Stimulated activated CD4-positive, alpha-beta T cell treated with anti-CD3 and anti-CD28 coated beads, Interleukin-1b, Interleukin-23, amount 100 ng/mL, for 24 hours (primary cell): ENCODE data around the gene LTO1.
"Not testable (repeated sequence)": the region's sequence is repeated elsewhere in the genome, so short reads cannot be mapped to it uniquely, and the experiment has no call there.

Experiments used
- DNase-seq, 4 experiments: peaks; one replicate each; pipeline ENCODE4 v3.0.0-alpha.2; 2020; ENCODE audit warnings: low read depth in 4 of 4, low spot score in 1 of 4

LTO1 gene

DNA sequence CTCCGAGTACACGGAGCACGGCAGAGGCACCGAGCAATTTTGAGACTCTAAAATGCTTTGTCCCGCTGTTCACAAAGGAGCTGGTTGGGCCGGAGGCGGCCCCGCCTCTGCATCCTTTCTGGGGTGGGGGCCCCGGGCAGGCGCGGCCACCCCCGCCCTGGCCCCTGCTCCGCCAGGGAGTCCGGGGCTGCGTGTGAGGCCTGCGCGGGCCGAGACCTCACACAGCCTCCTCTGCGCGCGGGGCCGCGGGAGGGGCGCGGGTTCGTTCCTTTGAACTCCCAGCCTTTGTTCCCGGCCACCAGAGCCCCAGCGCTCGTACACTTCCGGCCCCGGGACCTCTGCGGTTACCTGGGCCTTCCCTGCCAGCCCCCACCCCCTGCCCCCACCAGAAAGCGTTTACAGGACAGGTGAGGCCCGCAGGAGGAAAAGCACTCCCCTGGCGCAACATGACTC is 27.1 kb upstream of the LTO1 start:
- DNase-seq = no peak

- DNase-seq = no peak
Measured at GRCh38 chr11:69700278-69701140, 25.4 kb upstream of the LTO1 start.

DNA sequence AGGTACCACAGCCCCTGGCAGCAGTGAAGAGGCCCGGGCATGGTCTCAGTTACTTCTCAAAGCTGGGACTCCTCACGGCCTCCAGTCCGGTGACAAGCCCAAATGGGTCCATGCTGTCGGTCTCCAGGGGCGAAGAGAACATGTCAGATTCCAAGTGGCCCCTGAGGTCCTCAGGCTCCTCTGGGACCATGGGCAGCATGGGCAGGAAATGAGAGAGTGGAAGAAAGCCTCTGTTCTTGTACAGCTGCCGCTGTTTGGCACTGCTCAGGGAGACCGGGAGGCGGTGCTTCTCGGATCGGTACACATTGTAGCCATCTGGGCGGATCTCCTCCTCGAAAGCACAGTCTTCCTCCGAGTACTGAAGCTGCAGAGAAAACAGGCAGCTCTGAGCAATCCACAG is 24.1 kb upstream of the LTO1 start:
- DNase-seq = no peak

DNA sequence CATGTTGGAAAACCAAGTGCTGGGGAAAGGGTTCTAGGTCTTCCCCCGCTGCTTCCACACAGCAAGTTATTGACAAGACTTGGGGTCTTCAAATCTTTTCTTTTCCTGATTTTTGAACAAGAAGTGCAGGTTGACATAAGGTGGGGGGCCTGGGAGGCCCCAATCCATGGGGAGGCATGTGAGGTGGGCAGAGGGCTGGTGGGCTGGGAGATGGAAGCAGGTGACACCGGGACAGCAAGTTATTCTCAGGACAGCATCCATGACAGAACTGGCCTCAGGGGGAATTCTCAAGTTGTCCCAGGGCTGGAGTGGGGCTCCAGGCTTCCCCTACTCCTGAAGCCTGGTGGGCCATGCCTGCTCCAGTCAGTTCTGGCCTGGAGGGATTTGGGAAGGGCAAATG is 23.2 kb upstream of the LTO1 start:
- no peak for DNase-seq

- DNase-seq = no peak
Measured at GRCh38 chr11:69697861-69698260, 22.7 kb upstream of the LTO1 start.

DNA sequence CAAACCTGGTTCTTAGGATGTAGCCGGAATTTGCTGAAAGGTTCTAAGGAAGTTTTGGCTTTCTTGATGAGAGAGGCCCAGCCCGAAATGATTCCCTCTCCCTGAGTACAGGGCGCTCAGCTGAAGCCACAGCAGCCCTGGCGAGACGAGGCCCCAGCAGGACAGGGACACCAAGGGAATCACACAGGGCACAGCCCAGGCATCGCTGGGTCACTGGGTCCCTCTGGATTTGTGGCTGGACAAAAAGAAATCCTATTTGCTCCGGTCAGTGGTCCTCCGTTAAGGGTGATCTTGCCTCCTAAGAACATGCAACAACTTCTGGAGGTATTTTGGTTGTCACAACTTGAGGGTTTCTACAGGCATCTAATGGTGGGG is 22.3 kb upstream of the LTO1 start:
- DNase-seq = no peak

DNA sequence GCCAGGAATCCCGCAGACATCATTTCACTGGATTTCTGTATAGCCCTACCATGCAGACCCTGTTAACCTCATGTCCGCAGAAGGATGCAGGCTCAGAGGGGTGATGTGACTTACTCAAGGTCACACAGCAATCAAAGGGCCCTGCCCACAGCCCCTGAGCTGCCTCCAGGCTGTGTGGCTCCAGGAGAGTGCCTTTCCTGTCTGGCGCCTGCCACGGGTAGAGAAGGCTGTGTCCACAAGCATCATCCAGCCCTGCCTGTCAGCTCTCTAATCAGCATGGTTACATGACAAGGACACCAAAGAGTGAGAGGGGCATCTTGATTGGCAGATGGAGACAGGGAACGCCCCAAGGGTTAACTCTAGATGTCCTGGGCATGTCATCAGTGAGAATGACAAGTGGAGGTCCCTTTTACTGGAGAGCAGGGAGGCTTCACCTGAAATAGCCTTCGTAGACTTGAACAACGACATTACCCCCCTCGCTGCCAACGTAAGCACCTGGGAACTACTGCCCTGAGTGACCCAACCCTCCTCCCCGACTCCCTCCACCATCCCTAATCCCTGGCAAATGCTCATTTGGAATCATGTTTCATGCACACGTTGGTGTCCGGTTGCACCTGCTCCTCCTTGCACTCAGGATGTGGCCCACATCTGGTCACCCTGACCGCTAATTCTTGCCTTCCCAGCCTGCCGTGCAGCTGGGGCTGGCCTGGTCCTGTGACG is 21.8 kb upstream of the LTO1 start:
- no peak for DNase-seq

DNA sequence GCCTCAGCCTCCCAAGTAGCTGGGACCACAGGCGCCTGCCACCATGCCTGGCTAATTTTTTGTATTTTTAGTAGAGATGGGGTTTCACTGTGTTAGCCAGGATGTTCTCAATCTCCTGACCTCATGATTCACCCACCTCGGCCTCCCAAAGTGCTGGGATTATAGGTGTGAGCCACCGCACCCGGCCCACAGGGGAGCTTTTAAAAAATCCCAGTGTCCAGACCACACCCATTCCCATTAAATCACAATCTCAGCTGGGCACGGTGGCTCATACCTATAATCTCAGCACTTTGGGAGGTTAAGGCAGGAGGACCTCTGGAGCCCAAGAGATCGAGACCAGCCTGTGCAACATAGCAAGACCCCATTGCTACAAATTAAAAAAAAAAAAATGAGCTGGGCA is 20.8 kb upstream of the LTO1 start:
- DNase-seq = not testable (repeated sequence)

- no peak for DNase-seq
Measured at GRCh38 chr11:69695581-69695980, 20.4 kb upstream of the LTO1 start.

- DNase-seq = no peak
Measured at GRCh38 chr11:69694781-69695180, 19.6 kb upstream of the LTO1 start.

GRCh38 chr11:69692422-69692821 is 17.3 kb upstream of the LTO1 start:
- no peak for DNase-seq

- no peak for DNase-seq
Measured at GRCh38 chr11:69691463-69691862, 16.3 kb upstream of the LTO1 start.

DNA sequence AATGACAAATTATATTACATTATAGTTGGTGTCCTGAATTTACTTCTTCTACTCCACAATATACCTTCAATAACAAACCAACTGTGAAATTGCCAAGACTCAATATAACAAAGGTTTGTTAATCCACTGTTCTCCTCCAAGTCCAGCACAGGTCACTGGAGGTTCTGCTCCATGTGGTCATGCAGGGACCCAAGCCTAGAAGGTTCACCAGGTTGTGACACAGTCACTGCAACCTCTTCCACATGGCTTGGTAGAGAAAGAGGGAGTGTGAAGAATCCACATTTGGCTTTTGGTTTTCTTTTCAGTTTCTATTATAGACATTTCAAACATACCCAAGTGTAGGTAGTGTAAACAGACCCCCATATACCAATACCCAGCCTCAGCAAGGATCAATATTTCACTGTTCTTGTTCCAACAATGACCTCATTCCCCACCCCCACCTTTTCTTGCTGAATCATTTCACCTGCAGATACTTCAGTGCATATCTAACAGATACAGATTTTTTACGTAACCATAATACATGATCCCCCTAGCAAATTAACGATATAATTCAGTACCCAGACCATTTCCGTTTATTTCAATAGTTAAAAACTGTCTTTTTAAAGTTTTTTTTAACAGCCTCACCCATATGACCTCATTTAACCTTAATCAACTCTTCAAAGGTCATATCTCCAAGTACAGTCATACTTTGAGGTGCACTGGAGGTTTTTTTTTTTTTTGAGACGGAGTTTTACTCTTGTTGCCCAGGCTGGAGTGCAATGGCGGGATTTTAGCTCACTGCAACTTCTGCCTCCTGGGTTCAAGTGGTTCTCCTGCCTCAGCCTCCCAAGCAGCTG is 14.5 kb upstream of the LTO1 start:
- DNase-seq = no peak

GRCh38 chr11:69687969-69688771 is 13.0 kb upstream of the LTO1 start:
- not testable (repeated sequence) for DNase-seq

- no peak for DNase-seq
Measured at GRCh38 chr11:69686856-69687255, 11.7 kb upstream of the LTO1 start.

DNA sequence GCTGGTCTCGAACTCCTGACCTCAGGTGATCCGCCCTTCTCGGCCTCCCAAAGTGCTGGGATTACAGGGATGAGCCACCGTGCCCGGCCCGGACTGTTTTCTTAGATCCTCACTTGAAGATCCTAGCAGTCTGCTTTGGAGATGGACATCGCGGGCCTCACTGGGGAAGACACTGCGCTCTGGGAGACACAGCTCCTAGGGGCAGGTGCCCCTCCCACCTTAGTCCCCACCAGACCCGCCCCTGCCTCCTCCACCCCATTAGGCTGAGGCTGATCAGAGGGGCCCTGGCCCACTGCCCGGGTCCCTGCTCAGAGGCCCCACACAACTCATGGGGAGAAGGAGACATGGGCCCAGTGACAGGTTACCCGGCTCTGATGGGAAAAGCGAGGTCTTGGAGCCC is 11.3 kb upstream of the LTO1 start:
- DNase-seq = no peak

DNA sequence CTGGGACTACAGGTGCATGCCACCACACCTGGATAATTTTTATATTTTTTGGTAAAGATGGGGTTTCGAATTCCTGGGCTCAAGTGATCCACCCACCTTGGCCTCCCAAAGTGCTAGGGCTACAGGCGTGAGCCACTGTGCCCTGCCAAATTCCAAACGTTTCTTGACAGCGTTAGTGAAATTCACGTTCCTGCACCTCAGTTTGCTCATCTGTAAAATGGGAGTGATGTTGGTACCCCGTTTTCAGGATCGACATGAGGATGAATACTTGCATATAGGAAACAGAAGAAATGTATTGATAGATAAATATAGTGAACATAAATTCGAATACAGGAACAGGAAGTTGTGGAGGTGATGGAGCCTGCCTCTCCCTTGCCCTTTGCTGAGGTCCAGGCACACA is 10.2 kb upstream of the LTO1 start:
- no peak for DNase-seq

DNA sequence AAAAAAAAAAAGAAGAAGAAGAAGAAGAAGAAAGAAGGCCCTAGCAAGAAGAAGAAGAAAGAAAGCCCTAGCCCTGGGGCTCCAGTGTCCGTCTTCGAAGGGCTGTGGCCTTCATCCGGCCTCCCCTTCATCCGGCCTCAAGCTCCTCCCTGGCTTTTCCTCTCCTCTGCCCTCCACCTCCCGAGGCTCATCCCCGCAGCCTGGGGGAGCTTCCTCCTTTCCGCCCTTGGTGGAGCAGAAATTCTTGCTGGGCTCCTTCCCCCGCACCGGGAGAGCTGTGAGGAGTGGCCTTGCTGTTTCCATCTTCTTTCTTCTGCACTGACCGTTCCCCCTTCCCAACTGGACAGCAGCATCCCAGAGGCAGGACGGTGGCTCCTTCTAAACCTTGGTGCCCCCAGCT is 9.5 kb upstream of the LTO1 start:
- DNase-seq = no peak

DNA sequence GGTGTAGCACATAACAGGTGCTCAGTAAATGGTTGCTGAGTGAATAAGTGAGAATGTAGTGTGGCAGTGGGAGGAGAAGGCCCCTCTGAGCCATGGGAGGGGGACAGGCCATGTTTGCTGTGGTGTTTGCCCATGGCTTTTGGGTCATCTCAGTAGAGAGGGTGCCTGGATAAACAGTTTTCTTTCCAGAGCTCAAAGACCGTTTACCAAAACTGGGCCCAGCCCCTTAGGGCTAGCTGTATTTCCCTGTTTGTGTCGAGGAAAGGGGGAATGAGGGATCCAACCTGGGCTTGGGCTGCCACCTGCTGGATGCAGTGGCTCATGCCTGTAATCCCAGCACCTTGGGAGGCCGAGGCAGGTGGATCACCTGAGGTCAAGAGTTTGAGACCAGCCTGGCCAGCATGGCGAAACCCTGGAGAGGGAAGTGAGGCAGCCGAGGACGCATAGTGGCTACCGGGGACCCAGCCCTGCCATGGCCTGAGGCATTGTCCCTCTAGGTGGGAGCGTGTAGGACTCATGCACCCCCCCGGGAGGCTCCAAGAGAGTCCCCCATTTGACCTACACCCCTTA is 8.7 kb upstream of the LTO1 start:
- no peak for DNase-seq

- no peak for DNase-seq
Measured at GRCh38 chr11:69682681-69683326, 7.7 kb upstream of the LTO1 start.
